SK-N-SH (cell line): ENCODE results near the gene NTM. TPM values are rescaled to one million over a fixed set of nuclear protein-coding genes. Genes with fewer than 3 reads are reported as not detected.

Experiments
- CTCF ChIA-PET: fragments of 300-600, 350-600 bp; formaldehyde crosslinking; extraction: SDS; loops from one replicate; lab custom pipeline; 2021; lab: Yijun Ruan, JAX
- POLR2A ChIA-PET: fragments of 350-600 bp; sonication (Branson Sonifier 250); formaldehyde crosslinking; extraction: SDS; loops from one replicate; lab custom pipeline; 2020; ENCODE audit warnings: antibody characterized with exemption, inconsistent platforms; lab: Yijun Ruan, JAX
- DNase-seq: peaks from one replicate; pipeline ENCODE4 v3.0.0; 2012
- H2AFZ ChIP-seq: fragments of 200-600 bp; sonication (generic); 2 replicates; pipeline ENCODE4 v1.8.1; 2016; ENCODE audit warnings: antibody characterized with exemption, mild to moderate bottlenecking, low read depth
- H3F3A ChIP-seq: fragments of 200-600 bp; sonication (generic); replicated peaks from 2 replicates; pipeline ENCODE3; 2016; ENCODE audit warnings: antibody characterized with exemption, mild to moderate bottlenecking; ENCODE audit not compliant: insufficient read depth
- H3K27ac ChIP-seq, 2 experiments: fragments of 200-500 bp in 1 of 2; fragments of 200-600 bp in 1 of 2; sonication (Bioruptor generic) in 1 of 2; sonication (generic), shearing (Covaris generic) in 1 of 2; 2 replicates each; pipeline versions ENCODE4 v1.5.1 to v1.6.1; 2014 to 2016; ENCODE audit warnings: low read depth in 2 of 2, inconsistent platforms in 1 of 2, low read length in 1 of 2, mild to moderate bottlenecking in 1 of 2, mixed read lengths in 1 of 2
- H3K27me3 ChIP-seq: fragments of 200-600 bp; sonication (generic), shearing (Covaris generic); 2 replicates; pipeline ENCODE4 v1.6.1; 2016; ENCODE audit warnings: mixed run types; ENCODE audit not compliant: insufficient read depth
- H3K36me3 ChIP-seq, 2 experiments: fragments of 200-500 bp in 1 of 2; fragments of 200-600 bp in 1 of 2; sonication (Bioruptor generic) in 1 of 2; sonication (generic) in 1 of 2; replicated peaks in 1 of 2; 2 replicates each; pipeline versions ENCODE3 to v1.5.1; 2014 to 2016; ENCODE audit warnings: low read length in 1 of 2, mild to moderate bottlenecking in 1 of 2; ENCODE audit not compliant: insufficient read depth in 2 of 2, control insufficient read depth in 1 of 2
- H3K4me1 ChIP-seq, 2 experiments: fragments of 200-500 bp in 1 of 2; fragments of 200-600 bp in 1 of 2; sonication (Bioruptor generic) in 1 of 2; sonication (generic), shearing (Covaris generic) in 1 of 2; 2 replicates each; pipeline versions ENCODE4 v1.5.1 to v1.6.1; 2014 to 2016; ENCODE audit warnings: low read depth in 1 of 2, low read length in 1 of 2, mixed run types in 1 of 2; ENCODE audit not compliant: insufficient read depth in 2 of 2, control insufficient read depth in 1 of 2
- H3K4me2 ChIP-seq: fragments of 200-600 bp; sonication (generic), shearing (Covaris generic); 2 replicates; pipeline ENCODE4 v1.6.1; 2017; ENCODE audit warnings: mixed run types
- H3K4me3 ChIP-seq, 2 experiments: fragments of 200-500 bp in 1 of 2; fragments of 200-600 bp in 1 of 2; sonication (Bioruptor generic) in 1 of 2; sonication (generic), shearing (Covaris generic) in 1 of 2; 2 replicates each; pipeline versions ENCODE4 v1.5.1 to v1.8.1; 2014 to 2016; ENCODE audit warnings: low read depth in 2 of 2, inconsistent platforms in 1 of 2, low read length in 1 of 2, mild to moderate bottlenecking in 1 of 2, mixed read lengths in 1 of 2, moderate library complexity in 1 of 2
- H3K79me2 ChIP-seq: fragments of 200-600 bp; sonication (generic); 2 replicates; pipeline ENCODE4 v1.8.1; 2017; ENCODE audit warnings: mild to moderate bottlenecking; ENCODE audit not compliant: insufficient read depth
- H3K9ac ChIP-seq: fragments of 200-600 bp; sonication (generic); 2 replicates; pipeline ENCODE4 v1.6.1; 2017; ENCODE audit warnings: mixed run types
- H3K9me2 ChIP-seq: fragments of 200-600 bp; sonication (generic); 2 replicates; pipeline ENCODE4 v1.6.1; 2017; ENCODE audit warnings: mixed run types
- H3K9me3 ChIP-seq: fragments of 200-600 bp; sonication (generic); 2 replicates; pipeline ENCODE4 v1.6.1; 2017; ENCODE audit warnings: mixed run types, mild to moderate bottlenecking, moderate library complexity
- H4K20me1 ChIP-seq: fragments of 200-600 bp; sonication (generic); 2 replicates; pipeline ENCODE4 v1.6.1; 2017; ENCODE audit warnings: mild to moderate bottlenecking, mixed run types; ENCODE audit not compliant: insufficient read depth
- CHD2 ChIP-seq: fragments of 150-350 bp; IDR thresholded peaks from 2 replicates; pipeline ENCODE4 v1.6.1; 2018; ENCODE audit warnings: low read length; ENCODE audit not compliant: partially characterized antibody
- EZH2phosphoT487 ChIP-seq: fragments of 200-600 bp; sonication (generic); IDR thresholded peaks from 2 replicates; pipeline ENCODE4 v1.6.1; 2017; ENCODE audit warnings: low read depth, mixed run types, mild to moderate bottlenecking, antibody characterized with exemption, moderate library complexity, borderline replicate concordance
- FOXJ3 ChIP-seq: sonication (generic); formaldehyde crosslinking; IDR thresholded peaks from 2 replicates; pipeline ENCODE4 v1.5.1; 2020; ENCODE audit warnings: mild to moderate bottlenecking, missing genetic modification reagents
- JUND ChIP-seq: IDR thresholded peaks from 2 replicates; pipeline ENCODE4 v1.4.0; 2012
- MXI1 ChIP-seq: IDR thresholded peaks from 2 replicates; pipeline ENCODE4 v1.6.1; 2012; ENCODE audit warnings: mild to moderate bottlenecking, low read depth, low read length, improper control_type of control experiment
- NFIC ChIP-seq: IDR thresholded peaks from 2 replicates; pipeline ENCODE4 v1.4.0; 2012; ENCODE audit warnings: borderline replicate concordance
- NRF1 ChIP-seq: IDR thresholded peaks from 2 replicates; pipeline ENCODE4 v1.6.1; 2012; ENCODE audit warnings: low read depth, mild to moderate bottlenecking, low read length
- SIN3A ChIP-seq: IDR thresholded peaks from 2 replicates; pipeline ENCODE4 v1.6.1; 2012; ENCODE audit warnings: low read depth, mild to moderate bottlenecking, low read length, moderate library complexity, borderline replicate concordance
- SMC3 ChIP-seq: IDR thresholded peaks from 2 replicates; pipeline ENCODE4 v1.6.1; 2012; ENCODE audit warnings: low read depth, low read length, improper control_type of control experiment
- TAF1 ChIP-seq: IDR thresholded peaks from 2 replicates; pipeline ENCODE4 v1.6.1; 2012; ENCODE audit warnings: low read depth, mild to moderate bottlenecking, low read length, moderate library complexity, borderline replicate concordance
- YY1 ChIP-seq: IDR thresholded peaks from 2 replicates; pipeline ENCODE4 v1.4.0; 2012; ENCODE audit warnings: low read depth, mild to moderate bottlenecking
- WGBS: methylation state at CpG from one replicate; pipeline ENCODE4 v1.1.6; 2017; ENCODE audit warnings: low lambda C conversion rate; 5-methylcytosine and 5-hydroxymethylcytosine counted together
- polyA plus RNA-seq, 3 experiments: library from polyadenylated mRNA; depleted of rRNA; stranded (reverse); fragments of >200 nt; gene quantifications; 2 replicates each; pipeline ENCODE4 v1.2.3, GENCODE V29; 2012
- TF ChIP-seq, protein P1 (sequence below): IDR thresholded peaks from 2 replicates; pipeline ENCODE4 v1.4.0; 2012; ENCODE audit warnings: low read depth
- TF ChIP-seq, protein P2 (sequence below): IDR thresholded peaks from 2 replicates; pipeline ENCODE4 v1.4.0; 2012; ENCODE audit warnings: low read depth, borderline replicate concordance
- TF ChIP-seq, protein P3 (sequence below): IDR thresholded peaks from 2 replicates; pipeline ENCODE4 v1.6.1; 2012; ENCODE audit warnings: mild to moderate bottlenecking, low read depth, low read length, moderate library complexity
- TF ChIP-seq, protein P4 (sequence below): IDR thresholded peaks from 2 replicates; pipeline ENCODE4; 2012
- TF ChIP-seq, protein P5 (sequence below): fragments of 150-350 bp; IDR thresholded peaks from 2 replicates; pipeline ENCODE4 v1.6.1; 2017; ENCODE audit warnings: antibody characterized with exemption, low read length, low read depth, borderline replicate concordance

NTM gene
- polyA plus RNA-seq, 1 of the 3 experiments (the other 2 are of a cell fraction) = 20.0 TPM

DNA sequence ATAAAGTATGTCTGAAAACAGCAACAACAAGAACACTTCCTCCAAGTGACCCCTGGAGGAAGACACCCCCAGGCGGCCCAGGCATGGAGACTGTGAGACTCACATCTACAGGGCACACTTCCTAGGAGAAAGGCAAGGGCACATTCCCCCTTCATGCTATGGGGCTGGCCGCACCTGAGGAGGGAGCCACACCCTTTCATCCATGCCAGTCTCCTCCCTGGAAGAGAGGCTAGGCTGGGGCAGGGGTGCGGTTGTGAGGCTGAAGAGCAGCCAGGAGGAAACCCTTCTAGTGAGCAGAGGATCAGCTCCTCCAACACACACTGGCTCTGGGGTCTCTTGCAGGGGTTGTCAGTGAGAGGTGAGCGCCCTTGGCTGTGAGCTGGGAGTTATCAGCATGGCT is 678.8 kb downstream of the NTM start:
- no peak for TF ChIP-seq MXI1
- TF ChIP-seq, protein P1, sequence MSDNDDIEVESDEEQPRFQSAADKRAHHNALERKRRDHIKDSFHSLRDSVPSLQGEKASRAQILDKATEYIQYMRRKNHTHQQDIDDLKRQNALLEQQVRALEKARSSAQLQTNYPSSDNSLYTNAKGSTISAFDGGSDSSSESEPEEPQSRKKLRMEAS = no peak
- TF ChIP-seq, protein P2, sequence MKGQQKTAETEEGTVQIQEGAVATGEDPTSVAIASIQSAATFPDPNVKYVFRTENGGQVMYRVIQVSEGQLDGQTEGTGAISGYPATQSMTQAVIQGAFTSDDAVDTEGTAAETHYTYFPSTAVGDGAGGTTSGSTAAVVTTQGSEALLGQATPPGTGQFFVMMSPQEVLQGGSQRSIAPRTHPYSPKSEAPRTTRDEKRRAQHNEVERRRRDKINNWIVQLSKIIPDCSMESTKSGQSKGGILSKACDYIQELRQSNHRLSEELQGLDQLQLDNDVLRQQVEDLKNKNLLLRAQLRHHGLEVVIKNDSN = no peak
- TF ChIP-seq FOXJ3 (CRISPR knock-in tag) = no peak
- no peak for TF ChIP-seq SIN3A
- TF ChIP-seq CHD2 = no peak
- no peak for TF ChIP-seq EZH2phosphoT487
- no peak overlapping the region for H3K4me3 ChIP-seq
- ChIA-PET CTCF (interaction anchor here (0.5 to 1.7 kb wide), 4 partner anchors 12 to 1019 kb away, joined by 3 to 5 read pairs (median 3); no protein-coding TSS in a partner anchor), POLR2A (no interaction called here)
- H3K27ac ChIP-seq = no peak overlapping the region
- no peak overlapping the region for H3K4me2 ChIP-seq
- H3K36me3 ChIP-seq = no peaks in the 10 kb centered on the region
- H3K4me1 ChIP-seq = peaks cover 3 to 55% of the 10 kb centered on the region in 2 experiments; a peak in 3 of 4 replicates
- no peaks in the 10 kb centered on the region for H3K9me2 ChIP-seq
- no peak for DNase-seq
- H3K9ac ChIP-seq = no peak overlapping the region
- H3F3A ChIP-seq = peaks cover 2% of the 10 kb centered on the region
- WGBS = 70% methylated on average over 4 of the region's 4 CpGs
- no peaks in the 10 kb centered on the region for H3K9me3 ChIP-seq
- no peak overlapping the region for H2AFZ ChIP-seq
- no peaks in the 10 kb centered on the region for H3K27me3 ChIP-seq
- no peaks in the 10 kb centered on the region; the same call in 1 of the 2 replicates for H3K79me2 ChIP-seq
- no peaks in the 10 kb centered on the region for H4K20me1 ChIP-seq

DNA sequence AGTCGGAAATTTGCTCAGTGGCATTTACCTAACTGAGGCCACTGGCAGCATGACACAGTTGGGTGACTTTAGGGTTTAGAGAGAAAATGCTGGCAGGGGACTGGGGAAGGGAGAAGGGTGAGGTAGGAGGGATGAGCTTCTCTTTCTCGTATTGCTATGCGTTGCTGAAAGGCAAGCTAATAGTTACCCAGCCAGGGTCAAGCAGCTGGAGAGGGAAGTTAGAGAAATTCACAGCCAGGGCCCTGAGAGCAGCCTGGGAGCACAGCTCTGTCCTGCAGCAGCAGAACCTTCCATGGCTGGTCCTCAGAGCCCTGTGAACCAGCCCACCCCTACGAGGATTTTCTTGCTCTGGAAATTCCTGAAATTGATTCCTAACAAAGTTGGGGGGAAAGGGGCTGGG is 679.6 kb downstream of the NTM start:
- H2AFZ ChIP-seq = no peak overlapping the region
- TF ChIP-seq, protein P2 = no peak
- TF ChIP-seq NFIC (no peak), YY1 (no peak), SMC3 (no peak), EZH2phosphoT487 (no peak), CHD2 (no peak), FOXJ3 (CRISPR knock-in tag) (no peak), JUND (no peak), TAF1 (no peak), NRF1 (no peak)
- TF ChIP-seq, protein P3, sequence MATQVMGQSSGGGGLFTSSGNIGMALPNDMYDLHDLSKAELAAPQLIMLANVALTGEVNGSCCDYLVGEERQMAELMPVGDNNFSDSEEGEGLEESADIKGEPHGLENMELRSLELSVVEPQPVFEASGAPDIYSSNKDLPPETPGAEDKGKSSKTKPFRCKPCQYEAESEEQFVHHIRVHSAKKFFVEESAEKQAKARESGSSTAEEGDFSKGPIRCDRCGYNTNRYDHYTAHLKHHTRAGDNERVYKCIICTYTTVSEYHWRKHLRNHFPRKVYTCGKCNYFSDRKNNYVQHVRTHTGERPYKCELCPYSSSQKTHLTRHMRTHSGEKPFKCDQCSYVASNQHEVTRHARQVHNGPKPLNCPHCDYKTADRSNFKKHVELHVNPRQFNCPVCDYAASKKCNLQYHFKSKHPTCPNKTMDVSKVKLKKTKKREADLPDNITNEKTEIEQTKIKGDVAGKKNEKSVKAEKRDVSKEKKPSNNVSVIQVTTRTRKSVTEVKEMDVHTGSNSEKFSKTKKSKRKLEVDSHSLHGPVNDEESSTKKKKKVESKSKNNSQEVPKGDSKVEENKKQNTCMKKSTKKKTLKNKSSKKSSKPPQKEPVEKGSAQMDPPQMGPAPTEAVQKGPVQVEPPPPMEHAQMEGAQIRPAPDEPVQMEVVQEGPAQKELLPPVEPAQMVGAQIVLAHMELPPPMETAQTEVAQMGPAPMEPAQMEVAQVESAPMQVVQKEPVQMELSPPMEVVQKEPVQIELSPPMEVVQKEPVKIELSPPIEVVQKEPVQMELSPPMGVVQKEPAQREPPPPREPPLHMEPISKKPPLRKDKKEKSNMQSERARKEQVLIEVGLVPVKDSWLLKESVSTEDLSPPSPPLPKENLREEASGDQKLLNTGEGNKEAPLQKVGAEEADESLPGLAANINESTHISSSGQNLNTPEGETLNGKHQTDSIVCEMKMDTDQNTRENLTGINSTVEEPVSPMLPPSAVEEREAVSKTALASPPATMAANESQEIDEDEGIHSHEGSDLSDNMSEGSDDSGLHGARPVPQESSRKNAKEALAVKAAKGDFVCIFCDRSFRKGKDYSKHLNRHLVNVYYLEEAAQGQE = no peak
- TF ChIP-seq, protein P4, sequence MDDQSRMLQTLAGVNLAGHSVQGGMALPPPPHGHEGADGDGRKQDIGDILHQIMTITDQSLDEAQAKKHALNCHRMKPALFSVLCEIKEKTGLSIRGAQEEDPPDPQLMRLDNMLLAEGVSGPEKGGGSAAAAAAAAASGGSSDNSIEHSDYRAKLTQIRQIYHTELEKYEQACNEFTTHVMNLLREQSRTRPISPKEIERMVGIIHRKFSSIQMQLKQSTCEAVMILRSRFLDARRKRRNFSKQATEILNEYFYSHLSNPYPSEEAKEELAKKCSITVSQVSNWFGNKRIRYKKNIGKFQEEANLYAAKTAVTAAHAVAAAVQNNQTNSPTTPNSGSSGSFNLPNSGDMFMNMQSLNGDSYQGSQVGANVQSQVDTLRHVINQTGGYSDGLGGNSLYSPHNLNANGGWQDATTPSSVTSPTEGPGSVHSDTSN = no peak
- TF ChIP-seq, protein P5, sequence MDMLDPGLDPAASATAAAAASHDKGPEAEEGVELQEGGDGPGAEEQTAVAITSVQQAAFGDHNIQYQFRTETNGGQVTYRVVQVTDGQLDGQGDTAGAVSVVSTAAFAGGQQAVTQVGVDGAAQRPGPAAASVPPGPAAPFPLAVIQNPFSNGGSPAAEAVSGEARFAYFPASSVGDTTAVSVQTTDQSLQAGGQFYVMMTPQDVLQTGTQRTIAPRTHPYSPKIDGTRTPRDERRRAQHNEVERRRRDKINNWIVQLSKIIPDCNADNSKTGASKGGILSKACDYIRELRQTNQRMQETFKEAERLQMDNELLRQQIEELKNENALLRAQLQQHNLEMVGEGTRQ = no peak

More for the DNA sequence above, 679.6 kb downstream of the NTM start:
- H3K27ac ChIP-seq = peak overlapping the region in 1 of 2 experiments; percentile 81; a peak in 2 of 4 replicates
- no peaks in the 10 kb centered on the region for H3K27me3 ChIP-seq
- no peaks in the 10 kb centered on the region for H3K9me2 ChIP-seq
- H3K4me1 ChIP-seq = peaks cover 3 to 62% of the 10 kb centered on the region in 2 experiments; a peak in 3 of 4 replicates
- CTCF ChIA-PET = interaction anchor here (0.5 to 1.2 kb wide), 4 partner anchors 11 to 1018 kb away, joined by 3 read pairs; no protein-coding TSS in a partner anchor
- H3K9me3 ChIP-seq = no peaks in the 10 kb centered on the region
- POLR2A ChIA-PET = no interaction called here
- H3K36me3 ChIP-seq = no peaks in the 10 kb centered on the region
- H4K20me1 ChIP-seq = no peaks in the 10 kb centered on the region
- no peak overlapping the region for H3K4me2 ChIP-seq
- no peak overlapping the region for H3K9ac ChIP-seq
- H3K4me3 ChIP-seq = no peak overlapping the region
- no peaks in the 10 kb centered on the region; the same call in 1 of the 2 replicates for H3K79me2 ChIP-seq
- H3F3A ChIP-seq = peaks cover 5% of the 10 kb centered on the region
- 92% methylated on average over 4 of the region's 4 CpGs for WGBS
- no peak for DNase-seq
